GM23338 (cell line): ENCODE results near the gene ADSL.

Source experiments
- EZH2 ChIP-seq: fragments of 200-600 bp; sonication (generic); IDR thresholded peaks from one replicate; pipeline ENCODE4 v1.8.0; 2017; ENCODE audit warnings: antibody characterized with exemption, mild to moderate bottlenecking, low read depth; ENCODE audit not compliant: unreplicated experiment
- EZH2phosphoT487 ChIP-seq: fragments of 200-600 bp; sonication (generic); IDR thresholded peaks from one replicate; pipeline ENCODE4 v1.8.1; 2018; ENCODE audit warnings: antibody characterized with exemption; ENCODE audit not compliant: unreplicated experiment
- TF ChIP-seq, protein P1 (sequence below), 2 experiments: fragments of 200-600 bp in 1 of 2; sonication (generic) in 1 of 2; conservative IDR thresholded peaks; 2 replicates each; pipeline versions ENCODE4 v1.5.1 to v1.6.1; 2016 to 2017; ENCODE audit warnings: antibody characterized with exemption in 2 of 2, low read depth in 2 of 2, mild to moderate bottlenecking in 2 of 2, moderate library complexity in 1 of 2
- TF ChIP-seq, protein P2 (sequence below): IDR thresholded peaks from one replicate; pipeline ENCODE4 v1.6.1; 2018; ENCODE audit warnings: antibody characterized with exemption; ENCODE audit not compliant: unreplicated experiment

DNA sequence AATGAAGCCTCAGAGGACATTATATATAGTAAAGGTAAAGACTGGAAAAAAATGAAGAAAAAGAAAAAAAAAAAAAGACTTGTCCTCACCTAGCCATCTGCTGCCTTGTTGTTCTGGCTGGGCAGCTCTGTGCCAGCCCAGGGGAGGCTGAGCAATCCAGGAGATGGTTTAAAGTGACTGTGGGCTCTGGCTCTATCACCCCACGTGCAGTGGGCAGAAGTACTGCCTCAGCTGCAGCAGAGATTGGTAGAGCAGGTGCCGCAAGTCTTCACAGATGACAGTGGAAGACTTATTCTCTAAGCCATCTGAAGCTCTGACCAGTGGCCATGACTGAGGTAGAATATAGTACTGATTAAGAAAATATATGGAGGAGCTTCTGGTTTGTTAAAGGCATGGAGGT, 86.3 kb downstream of the ADSL start:
- TF ChIP-seq, protein P1, sequence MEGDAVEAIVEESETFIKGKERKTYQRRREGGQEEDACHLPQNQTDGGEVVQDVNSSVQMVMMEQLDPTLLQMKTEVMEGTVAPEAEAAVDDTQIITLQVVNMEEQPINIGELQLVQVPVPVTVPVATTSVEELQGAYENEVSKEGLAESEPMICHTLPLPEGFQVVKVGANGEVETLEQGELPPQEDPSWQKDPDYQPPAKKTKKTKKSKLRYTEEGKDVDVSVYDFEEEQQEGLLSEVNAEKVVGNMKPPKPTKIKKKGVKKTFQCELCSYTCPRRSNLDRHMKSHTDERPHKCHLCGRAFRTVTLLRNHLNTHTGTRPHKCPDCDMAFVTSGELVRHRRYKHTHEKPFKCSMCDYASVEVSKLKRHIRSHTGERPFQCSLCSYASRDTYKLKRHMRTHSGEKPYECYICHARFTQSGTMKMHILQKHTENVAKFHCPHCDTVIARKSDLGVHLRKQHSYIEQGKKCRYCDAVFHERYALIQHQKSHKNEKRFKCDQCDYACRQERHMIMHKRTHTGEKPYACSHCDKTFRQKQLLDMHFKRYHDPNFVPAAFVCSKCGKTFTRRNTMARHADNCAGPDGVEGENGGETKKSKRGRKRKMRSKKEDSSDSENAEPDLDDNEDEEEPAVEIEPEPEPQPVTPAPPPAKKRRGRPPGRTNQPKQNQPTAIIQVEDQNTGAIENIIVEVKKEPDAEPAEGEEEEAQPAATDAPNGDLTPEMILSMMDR (conservative IDR thresholded peaks at IDR 0.05; ENCODE audit: low read depth in 2 of 2): no peak
- TF ChIP-seq, protein P2, sequence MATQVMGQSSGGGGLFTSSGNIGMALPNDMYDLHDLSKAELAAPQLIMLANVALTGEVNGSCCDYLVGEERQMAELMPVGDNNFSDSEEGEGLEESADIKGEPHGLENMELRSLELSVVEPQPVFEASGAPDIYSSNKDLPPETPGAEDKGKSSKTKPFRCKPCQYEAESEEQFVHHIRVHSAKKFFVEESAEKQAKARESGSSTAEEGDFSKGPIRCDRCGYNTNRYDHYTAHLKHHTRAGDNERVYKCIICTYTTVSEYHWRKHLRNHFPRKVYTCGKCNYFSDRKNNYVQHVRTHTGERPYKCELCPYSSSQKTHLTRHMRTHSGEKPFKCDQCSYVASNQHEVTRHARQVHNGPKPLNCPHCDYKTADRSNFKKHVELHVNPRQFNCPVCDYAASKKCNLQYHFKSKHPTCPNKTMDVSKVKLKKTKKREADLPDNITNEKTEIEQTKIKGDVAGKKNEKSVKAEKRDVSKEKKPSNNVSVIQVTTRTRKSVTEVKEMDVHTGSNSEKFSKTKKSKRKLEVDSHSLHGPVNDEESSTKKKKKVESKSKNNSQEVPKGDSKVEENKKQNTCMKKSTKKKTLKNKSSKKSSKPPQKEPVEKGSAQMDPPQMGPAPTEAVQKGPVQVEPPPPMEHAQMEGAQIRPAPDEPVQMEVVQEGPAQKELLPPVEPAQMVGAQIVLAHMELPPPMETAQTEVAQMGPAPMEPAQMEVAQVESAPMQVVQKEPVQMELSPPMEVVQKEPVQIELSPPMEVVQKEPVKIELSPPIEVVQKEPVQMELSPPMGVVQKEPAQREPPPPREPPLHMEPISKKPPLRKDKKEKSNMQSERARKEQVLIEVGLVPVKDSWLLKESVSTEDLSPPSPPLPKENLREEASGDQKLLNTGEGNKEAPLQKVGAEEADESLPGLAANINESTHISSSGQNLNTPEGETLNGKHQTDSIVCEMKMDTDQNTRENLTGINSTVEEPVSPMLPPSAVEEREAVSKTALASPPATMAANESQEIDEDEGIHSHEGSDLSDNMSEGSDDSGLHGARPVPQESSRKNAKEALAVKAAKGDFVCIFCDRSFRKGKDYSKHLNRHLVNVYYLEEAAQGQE: no peak
- TF ChIP-seq EZH2phosphoT487 (no peak), EZH2 (no peak)
